ENCODE results near the gene EHD1.
"Not testable (repeated sequence)": the region's sequence is repeated elsewhere in the genome, so short reads cannot be mapped to it uniquely, and the experiment has no call there.

EHD1 gene

DNA sequence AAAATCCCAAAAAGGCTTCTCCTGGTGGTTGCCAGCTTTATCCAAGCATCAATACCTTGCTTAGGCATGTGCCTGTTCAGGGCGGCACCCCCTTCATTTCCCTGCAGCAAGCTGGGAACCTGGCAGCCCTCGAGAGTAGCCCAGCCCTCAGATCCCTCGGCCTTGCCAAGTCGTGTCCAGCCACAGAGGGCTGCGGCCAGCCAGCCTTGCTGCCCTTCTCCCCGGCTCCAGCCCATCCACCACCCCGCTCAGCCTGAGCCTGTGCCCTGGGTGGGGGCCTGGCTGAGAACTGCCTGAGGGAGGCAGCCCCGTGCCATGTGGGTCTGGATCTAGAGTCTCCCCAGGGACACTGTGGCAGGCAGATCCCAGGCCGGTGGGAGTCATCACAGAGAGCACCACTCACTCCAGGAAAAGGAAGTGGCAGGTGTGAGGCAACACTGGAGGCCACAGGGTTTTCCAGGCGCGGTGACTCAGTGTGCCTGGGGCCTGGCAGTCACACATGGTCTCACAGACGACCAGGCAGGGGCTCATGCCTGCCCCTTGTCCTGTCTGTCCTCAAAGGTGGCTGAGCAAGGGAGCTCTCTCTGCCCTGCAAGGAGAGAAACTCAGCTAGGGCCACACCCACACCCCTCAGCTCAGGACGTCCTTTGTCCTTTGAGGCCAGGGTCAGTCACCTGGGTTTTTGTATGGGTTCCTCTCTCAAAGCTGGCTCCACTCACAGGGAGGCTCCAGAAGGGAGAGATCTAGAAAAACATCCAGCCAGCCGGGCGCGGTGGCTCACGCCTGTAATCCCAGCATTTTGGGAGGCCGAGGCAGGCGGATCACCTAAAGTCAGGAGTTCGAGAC lies 21.8 kb downstream of the EHD1 start:
- DNase-seq (ENCODE audit: low read depth), result no peak

DNA sequence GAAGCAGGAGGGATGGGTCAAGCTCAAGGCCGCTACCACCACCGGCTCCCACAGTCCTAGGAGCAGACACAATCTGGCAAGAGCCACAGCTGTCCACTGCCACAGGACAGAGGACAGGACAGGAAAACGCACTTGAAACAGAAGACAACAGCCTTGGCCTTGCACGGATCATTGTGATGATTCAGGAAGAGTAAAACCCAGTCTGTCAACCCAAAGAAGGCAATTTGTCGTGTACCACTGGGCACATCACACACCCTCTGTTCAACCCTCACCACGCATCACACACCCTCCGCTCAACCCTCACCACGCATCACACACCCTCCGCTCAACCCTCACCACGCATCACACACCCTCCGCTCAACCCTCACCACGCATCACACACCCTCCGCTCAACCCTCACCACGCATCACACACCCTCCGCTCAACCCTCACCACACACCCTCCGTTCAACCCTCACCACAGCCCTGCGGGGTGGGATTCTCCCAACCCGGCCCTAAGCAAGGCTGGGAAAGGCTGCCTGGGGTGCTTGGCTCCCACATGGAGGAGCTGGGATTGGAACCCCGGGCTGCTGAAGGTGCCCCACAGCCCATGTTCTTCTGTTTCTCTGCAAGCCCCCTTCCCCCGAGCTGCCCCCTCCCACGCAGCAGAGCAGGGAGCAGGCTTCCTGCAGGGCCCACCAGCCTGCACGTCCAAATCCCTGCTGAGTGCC lies 22.7 kb downstream of the EHD1 start:
- no peak for DNase-seq (ENCODE audit: low read depth)

DNA sequence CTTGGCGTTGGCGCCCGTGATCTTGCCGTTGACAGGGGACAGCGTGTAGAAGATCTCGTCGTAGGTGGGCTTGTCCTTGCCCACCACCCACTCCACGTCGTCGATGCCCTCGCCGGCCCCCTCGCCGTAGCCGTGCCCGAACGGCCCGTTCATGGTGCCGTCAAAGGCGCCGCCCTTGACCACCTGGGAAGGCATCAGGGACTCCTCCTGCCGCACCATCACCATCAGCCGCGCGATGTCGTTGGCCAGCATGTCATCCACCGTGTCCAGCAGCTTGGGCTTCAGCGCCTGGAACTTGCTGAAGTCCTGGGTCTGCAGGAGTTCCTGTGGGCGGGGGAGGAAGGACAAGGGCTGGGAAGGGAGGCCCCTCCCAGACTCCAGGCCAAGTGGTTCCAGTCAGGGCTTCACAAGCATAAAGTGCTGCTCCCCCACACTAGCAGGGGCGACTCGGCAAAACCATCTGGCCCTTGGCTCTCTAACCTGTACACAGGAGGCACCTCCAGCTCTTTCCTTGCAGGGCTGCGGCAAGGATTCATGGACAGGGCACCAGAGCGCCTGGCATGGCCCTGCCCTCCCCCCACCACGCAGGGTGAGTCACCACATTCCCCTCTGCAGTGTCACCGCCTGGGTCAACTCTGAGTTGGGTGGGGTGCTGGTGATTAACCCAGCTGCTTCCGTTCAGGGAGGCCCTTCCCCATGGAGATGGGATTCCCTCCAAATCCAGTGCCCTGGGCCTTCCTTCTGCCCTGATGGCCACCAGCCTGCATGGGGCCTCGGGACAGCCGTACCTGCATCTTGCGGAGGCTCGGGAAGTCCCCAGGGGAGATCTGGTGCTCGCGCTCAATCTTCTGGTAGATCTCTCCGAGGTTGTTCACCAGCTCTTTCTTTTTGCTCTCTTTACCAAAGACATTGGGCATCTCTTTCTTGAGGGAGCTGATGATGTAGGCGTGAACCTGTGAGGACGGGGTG lies 23.6 kb downstream of the EHD1 start:
- no peak for DNase-seq (ENCODE audit: low read depth)

DNA sequence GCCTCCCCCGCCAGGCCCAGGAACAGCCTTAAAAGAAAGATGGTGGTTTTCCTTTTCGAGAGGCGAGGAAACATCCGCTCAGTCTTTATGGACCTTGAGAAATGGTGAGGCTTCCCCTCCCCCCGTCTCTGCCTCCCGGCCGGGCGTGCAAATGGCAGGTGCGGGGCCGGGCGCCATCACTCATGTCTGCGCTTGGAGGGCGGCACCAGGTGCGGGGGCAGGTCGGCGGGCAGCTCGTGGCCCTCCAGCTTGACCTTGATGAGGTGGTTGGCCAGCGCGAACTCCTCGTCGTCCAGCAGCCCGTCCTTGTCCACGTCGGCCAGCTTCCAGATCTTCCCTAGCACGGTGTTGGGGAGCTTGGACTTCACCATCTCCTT lies 24.3 kb downstream of the EHD1 start:
- DNase-seq (ENCODE audit: low read depth), result no peak

DNA sequence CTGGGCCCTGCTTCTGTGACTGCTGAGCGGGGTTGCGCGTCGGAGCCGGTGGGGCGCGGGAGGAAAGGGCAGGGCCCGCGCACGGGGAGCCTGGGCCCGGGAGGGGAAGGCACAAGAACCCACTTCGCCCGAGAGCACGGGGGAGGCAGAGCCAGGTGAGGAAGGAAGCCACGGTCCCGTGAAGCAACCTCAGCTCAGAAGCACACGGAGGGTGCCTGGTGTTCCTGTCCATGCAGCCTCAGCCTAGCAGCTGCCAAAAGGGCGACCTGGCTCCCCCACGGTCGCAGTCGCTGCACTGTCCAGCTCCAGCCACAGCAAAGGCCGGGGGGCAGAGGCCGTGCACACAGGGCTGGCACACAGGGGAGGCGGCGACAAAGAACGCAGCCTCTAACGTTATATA lies 24.7 kb downstream of the EHD1 start:
- DNase-seq (ENCODE audit: low read depth), result no peak

DNA sequence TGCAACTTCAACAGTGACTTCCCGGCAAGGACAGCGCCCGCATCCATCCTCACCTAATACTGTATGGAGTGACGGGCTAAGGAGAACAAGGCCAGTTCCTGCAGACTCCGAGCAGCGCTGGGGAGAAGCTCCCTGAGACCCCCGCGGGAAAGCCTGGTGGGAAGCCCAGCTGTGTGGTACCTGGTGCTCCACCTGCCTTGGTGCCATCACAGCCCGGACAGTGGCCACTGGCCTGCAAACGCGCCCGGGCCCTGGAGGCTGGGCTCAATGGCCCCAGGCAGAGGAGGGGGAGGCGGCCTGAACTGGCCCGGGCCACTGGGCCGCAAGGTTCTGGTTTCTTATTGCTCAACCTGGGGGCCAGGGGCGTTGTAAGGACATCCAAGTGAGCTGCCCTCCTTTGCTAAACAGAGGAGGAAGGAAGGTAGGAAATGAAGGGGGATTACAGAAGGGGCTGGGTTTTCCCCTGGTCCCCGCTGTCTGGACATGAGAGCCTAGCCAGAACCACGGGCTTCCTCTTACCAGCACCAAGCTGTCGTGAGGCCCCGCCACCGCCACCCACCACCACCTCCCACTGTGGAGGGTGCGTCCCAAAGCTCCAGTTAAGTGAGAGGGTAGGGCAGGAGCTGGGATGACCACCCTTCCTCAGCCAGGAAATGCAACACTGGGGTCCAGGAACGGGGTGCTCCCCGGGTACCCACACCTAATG lies 25.5 kb downstream of the EHD1 start:
- DNase-seq (ENCODE audit: low read depth), result no peak

DNA sequence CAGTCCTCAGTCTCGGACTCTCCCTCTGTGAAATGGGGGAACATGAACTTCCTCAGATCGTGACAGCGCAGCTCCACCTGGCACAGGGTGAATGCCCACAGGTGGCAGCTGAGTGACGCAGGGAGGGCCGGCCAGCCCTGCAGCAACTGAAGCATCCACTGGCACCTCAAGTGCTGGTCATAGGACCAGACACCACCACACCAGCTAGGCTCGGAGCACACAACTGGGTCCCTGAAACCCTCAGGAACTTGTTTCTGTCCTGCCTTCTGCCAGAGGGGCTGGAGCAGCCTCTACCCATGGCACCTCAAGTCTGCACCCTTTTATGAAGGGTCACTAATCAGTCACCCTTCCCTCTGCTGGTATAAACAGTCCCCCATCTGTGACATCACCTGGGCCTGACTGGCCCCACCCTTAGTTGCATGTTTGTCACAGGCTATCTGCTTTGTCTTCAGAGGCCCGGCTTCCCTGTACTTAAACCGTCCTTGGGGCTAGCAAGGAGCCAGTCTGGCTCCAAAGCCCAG lies 26.5 kb downstream of the EHD1 start:
- DNase-seq (ENCODE audit: low read depth), result no peak

DNA sequence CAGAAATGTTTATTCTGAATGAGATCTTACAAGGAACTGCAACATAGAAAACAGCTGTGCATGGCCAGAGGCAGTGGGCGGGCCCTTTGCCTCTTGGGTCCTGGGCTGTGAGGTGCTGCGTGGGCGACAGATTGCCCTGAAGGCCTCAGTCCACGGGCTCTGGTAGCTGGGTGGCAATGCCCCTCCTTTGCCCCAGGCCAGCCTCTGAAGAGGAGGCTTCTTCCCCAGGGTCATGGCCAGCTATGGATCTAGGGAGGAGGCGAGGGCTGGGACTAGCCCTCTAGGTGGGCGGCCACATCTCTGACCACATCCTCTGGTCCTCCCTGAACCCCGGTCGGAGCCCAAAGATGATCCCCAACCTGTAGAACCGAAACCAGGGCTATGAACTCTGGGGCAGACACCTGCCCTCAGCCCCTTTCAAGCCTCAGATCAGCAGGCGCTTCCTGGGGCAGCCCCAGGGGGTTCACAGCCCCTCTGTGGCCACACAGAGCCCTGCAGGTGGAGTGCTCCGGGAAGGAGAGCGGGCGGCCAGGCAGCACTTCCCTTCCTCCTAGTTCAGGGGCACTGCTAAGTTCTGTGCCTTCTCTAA lies 27.3 kb downstream of the EHD1 start:
- no peak for DNase-seq (ENCODE audit: low read depth)

DNA sequence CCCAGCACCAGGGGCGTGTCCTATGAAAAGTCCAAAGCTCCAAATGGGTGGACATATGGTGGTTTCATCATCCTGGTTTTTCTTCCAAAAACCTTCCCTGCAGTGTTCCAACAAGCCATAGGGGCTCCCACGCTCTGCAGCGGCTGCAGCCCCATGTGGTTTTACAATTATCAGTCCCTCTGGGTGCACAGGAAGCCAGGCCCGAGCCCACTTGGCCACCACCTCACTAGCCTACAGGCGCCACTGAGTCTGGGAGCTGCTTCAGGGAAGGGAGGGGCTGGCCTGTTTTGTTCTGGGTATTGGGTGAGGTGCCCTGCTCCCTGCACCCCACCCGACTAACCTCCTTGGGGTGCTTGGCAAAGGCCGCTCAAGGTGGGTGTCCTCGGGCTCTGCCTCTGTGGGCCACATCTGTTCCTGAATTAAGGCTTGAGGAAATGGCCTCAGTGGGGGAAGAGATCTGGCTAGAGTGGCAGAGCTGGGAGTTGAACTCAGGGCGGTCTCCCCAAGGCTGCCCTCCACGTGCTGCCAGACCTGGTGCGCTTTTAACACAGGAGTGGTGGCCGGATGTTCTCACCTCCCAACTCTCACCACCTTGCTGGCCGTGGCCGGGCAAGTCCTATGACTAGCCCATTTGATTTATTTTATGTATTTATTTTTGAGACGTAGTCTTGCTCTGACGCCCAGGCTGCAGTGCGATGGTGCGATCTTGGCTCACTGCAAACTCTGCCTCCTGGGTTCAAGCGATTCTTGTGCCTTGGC lies 28.6 kb downstream of the EHD1 start:
- DNase-seq (ENCODE audit: low read depth), result no peak

DNA sequence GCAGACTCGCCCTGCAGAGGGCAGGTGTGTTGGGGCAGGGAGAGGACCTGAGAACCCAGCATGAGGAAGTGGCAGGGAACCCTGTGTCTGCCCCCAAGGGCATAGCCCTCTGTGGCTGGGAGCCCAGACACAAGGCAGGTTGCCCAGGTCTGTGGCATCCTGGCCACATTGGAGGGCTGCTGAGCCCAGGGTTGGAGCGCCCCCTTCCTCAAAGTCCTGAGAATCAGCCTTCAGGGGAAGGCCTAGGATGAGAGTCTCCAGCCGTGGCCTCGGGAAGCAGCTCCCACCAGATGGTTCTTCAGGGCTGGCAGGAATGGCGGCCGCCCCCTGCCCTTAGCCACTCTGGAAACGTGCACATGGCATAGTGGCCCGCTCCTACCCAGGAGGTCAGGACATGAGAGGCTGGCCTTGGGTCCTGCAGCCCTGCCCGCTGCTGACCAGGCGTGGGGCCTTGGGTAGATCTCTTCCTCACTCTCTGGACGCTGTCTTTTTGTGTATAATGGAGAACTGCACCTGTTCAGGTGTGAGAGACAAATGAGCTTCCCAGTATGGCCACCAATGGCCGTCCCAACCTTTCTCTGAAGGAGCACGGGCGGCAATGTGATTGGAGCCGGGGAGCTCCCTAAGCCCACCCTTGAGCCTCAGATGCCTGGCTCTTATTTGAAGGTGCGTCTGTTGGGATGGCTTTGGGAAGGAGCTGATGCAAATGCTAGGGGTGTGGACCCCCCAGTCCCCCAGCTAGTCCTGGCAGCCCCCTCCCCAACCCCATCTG lies 29.4 kb downstream of the EHD1 start:
- no peak for DNase-seq (ENCODE audit: low read depth)

DNA sequence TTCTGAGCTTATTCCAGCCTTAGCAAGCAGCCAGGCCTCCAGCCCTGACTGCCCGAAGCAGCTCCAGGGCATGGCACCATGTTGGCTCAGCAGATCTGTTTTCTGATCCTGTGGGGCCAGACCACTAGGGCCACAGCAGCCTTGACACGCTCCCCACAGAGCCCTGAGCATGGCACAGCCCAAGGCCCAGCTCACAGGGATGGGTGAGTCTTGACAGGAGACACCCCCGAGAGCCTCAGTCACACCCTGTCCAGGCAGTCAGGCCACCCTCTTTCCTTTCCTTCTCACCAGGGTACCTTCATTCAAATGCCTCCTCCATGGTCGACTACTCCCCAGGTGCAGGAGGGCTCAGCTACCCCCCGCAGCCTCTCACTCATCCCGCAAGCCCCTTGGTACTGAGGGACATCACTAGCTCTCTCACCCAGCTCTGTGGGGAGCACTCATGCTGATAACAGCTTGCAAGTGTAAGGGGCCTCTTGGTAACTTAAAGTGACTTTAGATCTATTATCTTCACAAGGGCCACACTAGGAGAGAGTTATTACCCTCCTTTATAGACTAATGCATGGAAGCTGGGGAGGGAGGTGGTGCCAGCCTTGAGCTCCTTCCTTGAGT lies 30.1 kb downstream of the EHD1 start:
- no peak for DNase-seq (ENCODE audit: low read depth)

DNA sequence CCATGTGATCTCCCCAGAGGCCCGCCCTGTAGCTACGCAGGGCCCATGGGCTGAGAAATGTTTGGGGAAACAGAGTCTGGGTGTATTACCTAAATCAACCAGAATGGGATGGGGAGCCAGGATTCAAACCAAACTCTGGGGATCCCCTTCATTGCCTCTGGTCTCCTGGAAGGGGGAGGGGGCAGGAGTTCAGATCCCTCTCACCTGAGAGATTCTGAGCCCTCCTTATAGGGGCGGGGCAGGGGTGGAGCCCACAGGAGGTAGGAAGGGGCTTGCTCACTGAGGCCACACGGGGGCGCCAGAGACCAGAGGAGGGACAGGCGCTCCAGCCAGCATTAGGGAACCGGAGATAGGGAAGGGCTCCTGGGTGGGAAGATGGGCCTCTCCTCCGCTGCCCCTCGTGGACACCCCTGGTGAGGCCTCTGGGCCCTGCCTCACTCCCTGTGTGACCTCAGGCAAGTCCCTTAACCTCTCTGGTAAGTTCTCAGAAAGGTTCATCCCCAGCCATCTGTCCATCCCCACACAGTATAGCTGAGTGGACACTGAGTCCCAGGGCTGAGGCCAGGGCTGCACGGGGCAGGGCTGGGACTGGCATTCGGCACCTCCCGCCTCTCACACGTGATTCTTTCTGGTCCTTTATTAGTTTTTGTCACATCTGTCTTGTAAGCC lies 31.3 kb downstream of the EHD1 start:
- DNase-seq (ENCODE audit: low read depth), result peak; percentile 88

DNA sequence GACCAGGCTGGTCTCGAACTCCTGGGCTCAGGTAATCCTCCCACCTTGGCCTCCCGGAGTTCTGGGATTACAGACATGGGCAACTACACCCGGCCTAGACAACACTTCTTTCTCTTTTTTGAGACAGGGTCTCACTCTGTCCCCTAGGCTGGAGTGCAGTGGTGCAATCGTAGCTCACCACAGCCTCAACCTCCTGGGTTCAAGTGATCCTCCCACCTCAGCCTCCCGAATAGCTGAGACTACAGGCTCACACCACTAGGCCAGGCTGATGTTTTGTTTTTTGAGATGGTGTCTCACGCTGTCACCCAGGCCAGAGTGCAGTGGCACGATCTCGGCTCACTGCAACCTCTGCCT lies 32.7 kb downstream of the EHD1 start:
- not testable (repeated sequence) for DNase-seq (ENCODE audit: low read depth)

DNA sequence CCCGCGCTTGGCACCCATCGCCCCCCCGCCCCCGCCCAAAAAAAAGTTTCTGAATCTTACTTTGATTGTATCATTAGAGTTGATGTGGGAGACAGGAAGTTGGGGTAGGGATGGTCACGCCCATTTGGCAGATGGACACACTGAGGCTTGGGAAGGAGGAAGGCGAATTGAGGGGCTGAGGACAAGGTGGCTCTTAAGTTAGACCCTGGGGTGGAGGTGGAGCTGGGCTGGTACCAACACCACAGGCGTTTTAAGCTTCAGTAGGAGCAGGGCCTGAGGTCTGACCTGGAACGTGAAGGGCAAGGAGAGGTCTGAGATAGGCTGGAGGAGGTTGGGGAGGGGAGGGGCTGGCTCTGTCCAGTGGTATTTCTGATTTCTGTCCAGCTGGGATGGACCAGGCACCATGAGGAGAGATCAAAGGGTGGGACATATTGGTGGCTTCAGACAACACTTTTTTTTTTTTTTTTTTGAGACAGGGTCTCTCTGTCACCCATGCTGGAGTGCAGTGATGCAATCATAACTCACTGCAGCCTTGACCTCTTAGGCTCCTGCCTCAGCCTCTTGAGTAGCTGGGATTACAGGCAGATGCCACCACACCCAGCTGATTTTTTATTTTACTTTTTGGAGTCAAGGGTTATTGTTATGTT lies 33.2 kb downstream of the EHD1 start:
- DNase-seq (ENCODE audit: low read depth), result no peak

DNA sequence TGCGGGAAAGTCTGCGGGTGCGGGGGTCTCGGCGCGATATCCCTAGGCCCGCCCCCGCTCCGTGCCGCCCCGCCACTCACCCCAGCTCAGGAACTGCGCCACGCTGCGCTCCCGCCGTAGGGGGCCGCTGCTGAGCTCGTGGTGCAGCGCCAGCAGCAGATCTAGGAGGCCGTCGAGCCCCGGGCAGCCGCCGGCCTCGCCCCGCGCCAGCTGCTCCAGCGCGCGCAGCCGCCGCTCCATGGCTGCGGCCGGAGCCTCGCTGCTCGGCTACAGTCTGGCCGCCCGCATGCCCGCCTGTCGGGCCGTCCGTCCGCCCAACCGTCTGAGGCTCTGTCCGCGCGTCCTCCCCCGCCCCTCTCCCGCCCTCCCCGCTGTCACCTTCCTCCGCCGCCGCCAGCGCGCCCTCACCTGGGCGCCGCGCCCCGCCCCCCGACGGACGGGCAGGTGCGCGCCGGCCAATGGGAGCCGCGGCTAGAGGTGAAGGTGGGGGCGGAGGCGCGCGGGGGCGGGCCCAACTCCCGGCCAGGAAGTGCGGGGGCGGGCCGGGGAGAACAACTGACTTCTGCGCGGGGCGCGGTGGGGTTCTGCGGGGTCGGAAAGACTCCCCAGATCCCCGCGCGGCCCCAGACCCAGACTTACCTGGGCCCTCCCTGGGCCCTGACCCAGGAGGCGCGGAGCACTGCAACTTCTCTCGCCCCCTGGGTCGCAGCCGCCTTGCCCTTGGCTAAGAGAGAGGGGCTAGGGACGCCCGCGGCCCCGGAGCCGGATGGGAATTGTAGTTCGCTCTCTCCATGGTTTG lies 33.9 kb downstream of the EHD1 start, which contains the start of gene CDC42BPG:
TSS of gene CDC42BPG (minus strand) at position 324 of the 799 bp plus-strand sequence. CDS start at position 240, 84 bp downstream.
- peak; percentile 70 for DNase-seq (ENCODE audit: low read depth)

DNA sequence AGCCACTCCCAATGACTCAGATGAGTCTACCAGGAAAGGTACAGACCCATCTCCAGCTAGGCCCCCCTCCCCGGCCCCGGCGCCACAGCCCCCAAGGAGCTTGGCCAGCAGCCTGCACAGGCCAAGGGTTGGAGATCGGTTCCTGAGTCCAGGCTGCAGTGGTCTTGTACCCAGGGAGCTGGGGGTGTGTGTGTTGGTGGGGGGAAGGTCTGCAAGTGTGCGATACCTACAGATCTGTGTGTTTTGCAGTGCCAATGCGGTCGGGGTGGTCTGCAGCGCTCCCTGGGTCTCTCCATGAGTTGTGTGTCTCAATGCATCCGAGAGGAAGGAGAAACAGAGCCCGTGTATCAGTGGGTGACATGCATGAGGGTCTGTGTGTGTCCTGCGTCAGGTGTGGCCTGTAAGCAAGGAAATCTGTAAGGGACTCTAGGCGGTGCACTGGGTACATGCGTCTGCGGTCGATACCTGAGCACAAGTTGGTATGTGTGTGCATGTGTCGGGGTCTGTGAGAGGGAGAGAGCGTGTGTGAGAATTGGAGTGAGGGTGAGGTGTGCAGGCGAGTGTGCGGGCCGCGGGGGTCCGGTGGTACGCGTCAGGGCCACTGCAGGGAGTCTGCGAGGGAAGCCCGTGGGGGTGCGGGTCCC lies 34.6 kb downstream of the EHD1 start:
- DNase-seq (ENCODE audit: low read depth), result no peak

Measured in activated T-helper 1 cell treated with Interleukin-2 at 50 U/mL for 16 hours (primary cell).